Astrocyte (in vitro differentiated cells and primary cell): ENCODE measurements around the gene SOX15. TPM values are rescaled to one million over a fixed set of nuclear protein-coding genes. Genes with fewer than 3 reads are reported as not detected.

Source experiments
- DNase-seq: peaks from one replicate; pipeline ENCODE4 v3.0.0-alpha.2; 2010; ENCODE audit warnings: low read depth
- FAIRE-seq: peaks from 2 replicates; lab custom pipeline; 2011; peaks lifted over from hg19 to GRCh38; lab: Jason Lieb, UNC
- H2AFZ ChIP-seq: 2 replicates; pipeline ENCODE4 v1.6.0; 2012; ENCODE audit warnings: low read depth, low read length, inconsistent platforms
- H3K27ac ChIP-seq: 2 replicates; pipeline ENCODE4 v1.5.1; 2011; ENCODE audit warnings: low read depth, low read length, inconsistent platforms
- H3K27me3 ChIP-seq: 2 replicates; pipeline ENCODE4 v1.6.0; 2011; ENCODE audit warnings: low read length, inconsistent platforms; ENCODE audit not compliant: insufficient read depth
- H3K36me3 ChIP-seq: 2 replicates; pipeline ENCODE4 v1.5.1; 2011; ENCODE audit warnings: low read length, inconsistent platforms; ENCODE audit not compliant: insufficient read depth
- H3K4me1 ChIP-seq: 2 replicates; pipeline ENCODE4 v1.5.1; 2011; ENCODE audit warnings: low read length, inconsistent platforms; ENCODE audit not compliant: insufficient read depth
- H3K4me2 ChIP-seq: 2 replicates; pipeline ENCODE4 v1.6.0; 2012; ENCODE audit warnings: low read length, inconsistent platforms
- H3K4me3 ChIP-seq: 2 replicates; pipeline ENCODE4 v1.5.1; 2011; ENCODE audit warnings: low read depth, mild to moderate bottlenecking, low read length, inconsistent platforms; ENCODE audit not compliant: insufficient read depth
- H3K79me2 ChIP-seq: 2 replicates; pipeline ENCODE4 v1.6.0; 2012; ENCODE audit warnings: mild to moderate bottlenecking, low read length, inconsistent platforms; ENCODE audit not compliant: insufficient read depth
- H3K9ac ChIP-seq: 2 replicates; pipeline ENCODE4 v1.6.0; 2012; ENCODE audit warnings: mild to moderate bottlenecking, low read length, inconsistent platforms
- H3K9me3 ChIP-seq: 2 replicates; pipeline ENCODE4 v1.5.1; 2012; ENCODE audit warnings: low read depth, mild to moderate bottlenecking, low read length, inconsistent platforms; ENCODE audit not compliant: insufficient read depth
- H4K20me1 ChIP-seq: 2 replicates; pipeline ENCODE4 v1.6.0; 2012; ENCODE audit warnings: low read length, inconsistent platforms; ENCODE audit not compliant: insufficient read depth
- H3K27ac Mint-ChIP-seq: one replicate; pipeline ENCODE4 v1.8.0; 2021; ENCODE audit warnings: mild to moderate bottlenecking, mixed read lengths; ENCODE audit not compliant: unreplicated experiment
- H3K27me3 Mint-ChIP-seq: one replicate; pipeline ENCODE4 v1.8.0; 2021; ENCODE audit warnings: low read depth, mixed read lengths; ENCODE audit not compliant: unreplicated experiment
- H3K36me3 Mint-ChIP-seq: one replicate; pipeline ENCODE4 v1.8.0; 2021; ENCODE audit warnings: low read depth, mixed read lengths; ENCODE audit not compliant: unreplicated experiment
- H3K4me1 Mint-ChIP-seq: one replicate; pipeline ENCODE4 v1.8.0; 2021; ENCODE audit warnings: low read depth, mixed read lengths; ENCODE audit not compliant: unreplicated experiment
- H3K4me3 Mint-ChIP-seq: one replicate; pipeline ENCODE4 v1.8.0; 2021; ENCODE audit warnings: mild to moderate bottlenecking, moderate library complexity, mixed read lengths; ENCODE audit not compliant: unreplicated experiment
- H3K9me3 Mint-ChIP-seq: one replicate; pipeline ENCODE4 v1.8.0; 2021; ENCODE audit warnings: mild to moderate bottlenecking, mixed read lengths; ENCODE audit not compliant: unreplicated experiment
- CTCF ChIP-seq: IDR thresholded peaks from 2 replicates; pipeline ENCODE4 v1.5.1; 2011; ENCODE audit warnings: low read depth, mild to moderate bottlenecking, inconsistent platforms, low read length, moderate library complexity; ENCODE audit not compliant: insufficient read depth
- EZH2 ChIP-seq: IDR thresholded peaks from 2 replicates; pipeline ENCODE4 v1.6.1; 2012; ENCODE audit warnings: mild to moderate bottlenecking, low read length, inconsistent platforms; ENCODE audit not compliant: insufficient read depth
- total RNA-seq: library from RNA; stranded (reverse); gene quantifications from 2 replicates; pipeline ENCODE4 v1.2.1, GENCODE V29; 2021

Gene SOX15
- total RNA-seq, 1 donor from 2014 or later, result 4.0 TPM

DNA sequence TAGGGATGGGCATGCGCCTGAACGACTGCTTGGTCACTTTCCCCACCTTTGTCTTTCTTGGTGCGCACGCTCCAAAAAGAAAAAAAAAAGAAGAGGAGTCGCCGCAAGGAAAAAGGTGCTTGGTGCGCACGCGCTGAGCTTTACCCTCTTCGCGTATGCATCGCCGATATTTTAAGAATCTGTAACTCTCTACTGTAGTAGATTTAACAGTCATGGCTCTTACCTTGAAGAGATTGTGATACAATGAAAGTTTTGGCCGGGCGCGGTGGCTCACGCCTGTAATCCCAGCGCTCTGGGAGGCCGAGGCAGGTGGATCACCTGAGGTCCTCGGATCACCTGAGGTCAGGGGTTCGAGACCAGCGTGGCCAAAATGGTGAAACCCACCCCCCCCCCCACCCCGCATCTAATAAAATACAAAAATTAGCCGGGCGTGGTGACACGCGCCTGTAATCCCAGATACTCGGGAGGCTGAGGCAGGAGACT is 25.4 kb upstream of the SOX15 start:
- no peak for DNase-seq
- H3K9me3 ChIP-seq, result no peaks in the 10 kb centered on the region
- Mint-ChIP-seq H3K36me3 (peaks cover 3% of the 10 kb centered on the region), H3K9me3 (no peaks in the 10 kb centered on the region), H3K4me3 (peak overlapping the region; percentile 82), H3K27ac (no peak overlapping the region), H3K27me3 (no peaks in the 10 kb centered on the region), H3K4me1 (peaks cover 28% of the 10 kb centered on the region)
- peak overlapping the region; percentile 79 for H2AFZ ChIP-seq
- H4K20me1 ChIP-seq, result peaks cover 37% of the 10 kb centered on the region
- TF ChIP-seq EZH2, result no peak
- peak overlapping the region; percentile 56 for H3K4me3 ChIP-seq
- no peaks in the 10 kb centered on the region for H3K36me3 ChIP-seq
- FAIRE-seq, result peak; percentile 34
- no peaks in the 10 kb centered on the region for H3K27me3 ChIP-seq
- peaks cover 22% of the 10 kb centered on the region for H3K4me1 ChIP-seq
- peak overlapping the region; percentile 86 for H3K4me2 ChIP-seq
- peak overlapping the region; percentile 46 for H3K27ac ChIP-seq
- H3K79me2 ChIP-seq, result peaks cover 40% of the 10 kb centered on the region
- H3K9ac ChIP-seq, result peak overlapping the region; percentile 72

- Histone ChIP-seq H3K9me3 (no peaks in the 10 kb centered on the region), H3K27ac (peak within 1 kb of the TSS; percentile 82), H4K20me1 (peaks cover 42% of the 10 kb centered on the region), H3K27me3 (no peaks in the 10 kb centered on the region), H3K4me3 (peak within 1 kb of the TSS; percentile 89), H3K4me2 (peak within 1 kb of the TSS; percentile 87), H2AFZ (peak within 1 kb of the TSS; percentile 79), H3K79me2 (peaks cover 45% of the 10 kb centered on the region), H3K4me1 (peaks cover 22% of the 10 kb centered on the region), H3K36me3 (no peaks in the 10 kb centered on the region), H3K9ac (peak within 1 kb of the TSS; percentile 93)
- peak within 1 kb of the TSS; percentile 95 for H3K4me3 Mint-ChIP-seq
- peaks cover 28% of the 10 kb centered on the region for H3K4me1 Mint-ChIP-seq
- no peak for TF ChIP-seq EZH2
- peak; percentile 44 for TF ChIP-seq CTCF
- H3K27ac Mint-ChIP-seq, result peak within 1 kb of the TSS; percentile 92
- H3K27me3 Mint-ChIP-seq, result no peaks in the 10 kb centered on the region
- peaks cover 3% of the 10 kb centered on the region for H3K36me3 Mint-ChIP-seq
- H3K9me3 Mint-ChIP-seq, result no peaks in the 10 kb centered on the region
- peak; percentile 98 for DNase-seq
- FAIRE-seq, result no peak
These were observed 24.8 kb upstream of the SOX15 start, which contains the start of gene FXR2 for GRCh38 chr17:7614425-7615264. Gene FXR2, minus strand, starts transcription at chr17:7614897. Its CDS starts 365 bp downstream, at chr17:7614532.

- Mint-ChIP-seq H3K9me3 (no peaks in the 10 kb centered on the region), H3K4me1 (peaks cover 32% of the 10 kb centered on the region), H3K27me3 (no peaks in the 10 kb centered on the region), H3K4me3 (peak overlapping the region; percentile 95), H3K36me3 (peaks cover 3% of the 10 kb centered on the region), H3K27ac (peak overlapping the region; percentile 92)
- peak; percentile 39 for DNase-seq
- H4K20me1 ChIP-seq, result peaks cover 49% of the 10 kb centered on the region
- TF ChIP-seq CTCF, result no peak
- H3K27me3 ChIP-seq, result no peaks in the 10 kb centered on the region
- peak overlapping the region; percentile 93 for H3K9ac ChIP-seq
- H3K4me3 ChIP-seq, result peak overlapping the region; percentile 89
- H2AFZ ChIP-seq, result peak overlapping the region; percentile 48
- peak overlapping the region; percentile 82 for H3K27ac ChIP-seq
- peaks cover 6% of the 10 kb centered on the region for H3K36me3 ChIP-seq
- no peaks in the 10 kb centered on the region for H3K9me3 ChIP-seq
- peaks cover 53% of the 10 kb centered on the region for H3K79me2 ChIP-seq
- FAIRE-seq, result peak; percentile 29
- H3K4me1 ChIP-seq, result peaks cover 22% of the 10 kb centered on the region
- peak overlapping the region; percentile 87 for H3K4me2 ChIP-seq
These were observed 24.0 kb upstream of the SOX15 start for GRCh38 chr17:7613769-7614424.
